ENCODE measurements around the gene UNC5B.

The UNC5B gene

DNA sequence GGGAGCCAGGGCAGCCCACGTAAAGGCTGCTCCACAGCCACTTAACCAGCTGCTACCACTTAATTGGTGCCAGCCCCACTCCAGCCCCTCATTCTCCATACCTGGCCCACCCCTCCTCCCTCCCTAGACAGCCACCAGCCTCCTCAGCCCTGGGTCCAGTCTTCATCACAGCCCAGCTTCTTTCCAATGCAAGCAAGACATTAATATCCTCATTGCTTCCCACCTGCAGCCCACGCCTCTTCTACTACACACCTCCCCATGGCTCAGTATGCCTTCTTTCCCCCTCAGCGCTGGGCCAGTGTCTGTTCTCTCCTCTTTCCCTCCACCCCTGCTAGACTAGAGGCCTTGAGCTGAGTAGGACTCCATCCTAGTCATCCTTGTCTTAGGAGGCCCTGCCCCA is 33.5 kb upstream of the UNC5B start:
- TF ChIP-seq, protein P1, sequence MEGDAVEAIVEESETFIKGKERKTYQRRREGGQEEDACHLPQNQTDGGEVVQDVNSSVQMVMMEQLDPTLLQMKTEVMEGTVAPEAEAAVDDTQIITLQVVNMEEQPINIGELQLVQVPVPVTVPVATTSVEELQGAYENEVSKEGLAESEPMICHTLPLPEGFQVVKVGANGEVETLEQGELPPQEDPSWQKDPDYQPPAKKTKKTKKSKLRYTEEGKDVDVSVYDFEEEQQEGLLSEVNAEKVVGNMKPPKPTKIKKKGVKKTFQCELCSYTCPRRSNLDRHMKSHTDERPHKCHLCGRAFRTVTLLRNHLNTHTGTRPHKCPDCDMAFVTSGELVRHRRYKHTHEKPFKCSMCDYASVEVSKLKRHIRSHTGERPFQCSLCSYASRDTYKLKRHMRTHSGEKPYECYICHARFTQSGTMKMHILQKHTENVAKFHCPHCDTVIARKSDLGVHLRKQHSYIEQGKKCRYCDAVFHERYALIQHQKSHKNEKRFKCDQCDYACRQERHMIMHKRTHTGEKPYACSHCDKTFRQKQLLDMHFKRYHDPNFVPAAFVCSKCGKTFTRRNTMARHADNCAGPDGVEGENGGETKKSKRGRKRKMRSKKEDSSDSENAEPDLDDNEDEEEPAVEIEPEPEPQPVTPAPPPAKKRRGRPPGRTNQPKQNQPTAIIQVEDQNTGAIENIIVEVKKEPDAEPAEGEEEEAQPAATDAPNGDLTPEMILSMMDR (IDR thresholded peaks at IDR 0.05), result no peak
- H3K4me1 ChIP-seq, result no peaks in the 10 kb centered on the region
- H3K27ac ChIP-seq, result no peak overlapping the region
- H3K36me3 ChIP-seq (ENCODE audit: control insufficient read depth, insufficient read depth, low read length), result no peaks in the 10 kb centered on the region
- no peaks in the 10 kb centered on the region for H3K9me3 ChIP-seq (ENCODE audit: control insufficient read depth, low read length)
- H2AFZ ChIP-seq, result no peak overlapping the region
- no peak overlapping the region for H3K4me3 ChIP-seq (ENCODE audit: low read depth, low read length)
- no peak overlapping the region for H3K4me2 ChIP-seq (ENCODE audit: low read length)
- no peaks in the 10 kb centered on the region for H3K79me2 ChIP-seq
- H3K27me3 ChIP-seq (ENCODE audit: control insufficient read depth, insufficient read depth, low read length), result no peaks in the 10 kb centered on the region
- H3K9ac ChIP-seq, result no peak overlapping the region

DNA sequence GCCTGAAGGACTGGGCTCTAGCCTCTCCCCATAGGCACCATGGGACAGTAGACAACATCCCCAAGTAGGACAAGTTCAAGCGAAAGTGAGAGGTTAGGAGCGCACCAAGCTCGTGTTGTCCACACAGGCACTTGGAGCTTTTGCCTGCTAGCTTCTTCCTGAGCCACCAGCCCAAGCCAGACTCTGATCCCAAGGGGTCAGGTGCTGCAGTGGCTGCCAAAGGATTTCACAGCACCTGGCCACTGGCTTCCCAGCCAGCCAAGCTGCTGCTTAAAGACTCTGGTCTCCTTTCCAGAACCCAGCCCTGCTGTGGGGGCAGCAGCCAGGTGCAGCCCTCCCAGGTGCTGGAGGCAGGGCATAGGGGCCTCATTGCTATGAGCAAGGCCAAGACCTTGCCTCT is 33.0 kb upstream of the UNC5B start:
- H3K9ac ChIP-seq, result no peak overlapping the region
- no peak overlapping the region for H3K4me3 ChIP-seq (ENCODE audit: low read depth, low read length)
- TF ChIP-seq, protein P1 (IDR thresholded peaks at IDR 0.05), result no peak

DNA sequence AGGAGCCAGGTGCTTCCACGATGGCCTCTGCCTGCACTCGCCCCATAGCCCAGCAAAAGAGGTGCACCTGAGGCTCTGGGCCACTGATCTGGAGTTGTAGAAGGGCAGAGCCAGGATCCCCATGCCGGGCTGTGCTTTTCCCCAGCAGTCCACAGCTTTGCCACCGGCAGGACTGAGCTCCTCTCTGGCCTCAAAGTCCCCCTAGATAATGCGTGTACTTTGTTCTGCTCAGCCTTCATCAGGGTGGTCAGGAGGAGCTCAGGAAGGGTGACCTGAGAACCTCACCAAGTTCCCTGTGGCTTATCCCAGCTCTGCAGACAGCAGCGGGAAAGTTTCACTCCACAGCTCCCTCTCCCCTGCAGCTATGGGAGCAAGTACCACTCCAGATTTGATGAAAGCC is 27.9 kb upstream of the UNC5B start:
- H3K27me3 ChIP-seq (ENCODE audit: control insufficient read depth, insufficient read depth, low read length), result no peaks in the 10 kb centered on the region
- H2AFZ ChIP-seq, result no peak overlapping the region
- H3K9ac ChIP-seq, result no peak overlapping the region
- TF ChIP-seq, protein P1 (IDR thresholded peaks at IDR 0.05), result no peak
- no peak overlapping the region for H3K4me2 ChIP-seq (ENCODE audit: low read length)
- no peak overlapping the region for H3K4me3 ChIP-seq (ENCODE audit: low read depth, low read length)
- H3K36me3 ChIP-seq (ENCODE audit: control insufficient read depth, insufficient read depth, low read length), result no peaks in the 10 kb centered on the region
- H3K79me2 ChIP-seq, result no peaks in the 10 kb centered on the region
- H3K27ac ChIP-seq, result no peak overlapping the region
- H3K9me3 ChIP-seq (ENCODE audit: control insufficient read depth, low read length), result no peaks in the 10 kb centered on the region
- no peaks in the 10 kb centered on the region for H3K4me1 ChIP-seq

More for the DNA sequence above, 33.0 kb upstream of the UNC5B start:
- H3K27me3 ChIP-seq (ENCODE audit: control insufficient read depth, insufficient read depth, low read length), result no peaks in the 10 kb centered on the region
- no peak overlapping the region for H3K27ac ChIP-seq
- H2AFZ ChIP-seq, result no peak overlapping the region
- no peaks in the 10 kb centered on the region for H3K79me2 ChIP-seq
- no peak overlapping the region for H3K4me2 ChIP-seq (ENCODE audit: low read length)
- H3K9me3 ChIP-seq (ENCODE audit: control insufficient read depth, low read length), result no peaks in the 10 kb centered on the region
- no peaks in the 10 kb centered on the region for H3K36me3 ChIP-seq (ENCODE audit: control insufficient read depth, insufficient read depth, low read length)
- no peaks in the 10 kb centered on the region for H3K4me1 ChIP-seq

DNA sequence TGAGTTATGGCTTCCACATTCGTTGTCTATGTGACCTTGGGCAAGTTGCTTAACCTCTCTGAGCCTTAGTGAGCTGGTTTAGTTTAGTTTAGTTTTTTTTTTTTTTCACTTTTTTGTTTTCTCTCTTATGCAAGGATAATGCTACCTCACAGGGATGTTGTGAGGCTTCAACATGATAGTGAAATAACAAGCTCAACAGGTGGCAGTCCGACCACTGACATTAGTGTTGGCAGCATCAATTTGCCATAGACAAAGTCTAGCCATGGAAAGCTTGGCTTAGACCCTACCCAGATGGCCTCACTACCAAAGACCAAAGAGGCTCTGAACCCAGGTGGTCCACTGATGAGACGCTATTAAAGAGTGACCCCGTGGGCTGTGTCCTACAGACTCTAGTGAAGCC is 27.2 kb upstream of the UNC5B start:
- Histone ChIP-seq H3K9ac (no peak overlapping the region), H3K4me3 (ENCODE audit: low read depth, low read length) (no peak overlapping the region)
- TF ChIP-seq, protein P1 (IDR thresholded peaks at IDR 0.05), result no peak

DNA sequence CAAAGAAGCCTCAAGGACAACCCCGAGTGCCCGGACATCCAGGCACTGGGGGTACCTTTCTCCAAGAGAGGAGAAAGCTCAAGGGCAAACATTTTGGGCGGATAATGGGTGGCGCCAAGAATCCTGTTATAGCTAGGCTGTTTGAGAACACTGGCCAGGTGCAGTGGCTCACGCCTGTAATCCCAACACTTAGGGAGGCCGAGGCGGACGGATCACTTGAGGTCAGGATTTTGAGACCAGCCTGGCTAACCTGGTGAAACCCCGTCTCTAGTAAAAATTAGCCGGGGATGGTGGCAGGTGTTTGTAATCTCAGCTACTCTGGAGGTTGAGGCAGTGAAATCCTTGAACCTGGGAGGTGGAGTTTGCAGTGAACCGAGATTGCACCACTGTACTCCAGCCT is 25.2 kb upstream of the UNC5B start:
- Histone ChIP-seq H3K36me3 (ENCODE audit: control insufficient read depth, insufficient read depth, low read length) (no peaks in the 10 kb centered on the region), H3K9ac (no peak overlapping the region), H3K4me1 (no peaks in the 10 kb centered on the region), H3K79me2 (no peaks in the 10 kb centered on the region), H3K27me3 (ENCODE audit: control insufficient read depth, insufficient read depth, low read length) (no peaks in the 10 kb centered on the region), H3K27ac (no peak overlapping the region), H2AFZ (no peak overlapping the region), H3K4me3 (ENCODE audit: low read depth, low read length) (no peak overlapping the region), H3K9me3 (ENCODE audit: control insufficient read depth, low read length) (no peaks in the 10 kb centered on the region), H3K4me2 (ENCODE audit: low read length) (no peak overlapping the region)
- TF ChIP-seq, protein P1 (IDR thresholded peaks at IDR 0.05), result no peak

More for the DNA sequence above, 27.2 kb upstream of the UNC5B start:
- H3K79me2 ChIP-seq, result no peaks in the 10 kb centered on the region
- no peaks in the 10 kb centered on the region for H3K36me3 ChIP-seq (ENCODE audit: control insufficient read depth, insufficient read depth, low read length)
- H3K9me3 ChIP-seq (ENCODE audit: control insufficient read depth, low read length), result no peaks in the 10 kb centered on the region
- H3K4me1 ChIP-seq, result no peaks in the 10 kb centered on the region
- H3K27ac ChIP-seq, result no peak overlapping the region
- no peak overlapping the region for H2AFZ ChIP-seq
- H3K4me2 ChIP-seq (ENCODE audit: low read length), result no peak overlapping the region
- H3K27me3 ChIP-seq (ENCODE audit: control insufficient read depth, insufficient read depth, low read length), result no peaks in the 10 kb centered on the region
